ENCODE measurements around the gene DCAF6.

DCAF6 gene

GRCh38 chr1:168110896-168111545 lies 174.5 kb downstream of the DCAF6 start:
- no peak for DNase-seq

GRCh38 chr1:168112673-168113305 lies 176.3 kb downstream of the DCAF6 start:
- peak; percentile 8 for DNase-seq

- no peak for DNase-seq
These were observed 178.4 kb downstream of the DCAF6 start for GRCh38 chr1:168114845-168115244.

GRCh38 chr1:168116327-168116799 lies 179.9 kb downstream of the DCAF6 start:
- no peak for DNase-seq

- no peak for DNase-seq
These were observed 183.3 kb downstream of the DCAF6 start for GRCh38 chr1:168119750-168120149.

- DNase-seq: no peak
These were observed 185.0 kb downstream of the DCAF6 start for GRCh38 chr1:168121401-168122011.

- DNase-seq: no peak
These were observed 188.6 kb downstream of the DCAF6 start for GRCh38 chr1:168125051-168125450.

All from stimulated activated naive CD4-positive, alpha-beta T cell treated with Interleukin-2 at 50 U/mL for 16 hours (primary cell).